Ovary (tissue), 3 donors: ENCODE data around the gene DCPS.

Experiments
- CTCF ChIP-seq, 3 donors: fragments of 450-650 bp in 2 of 3; fragments of 200-600 bp in 1 of 3; IDR thresholded peaks; one replicate each; pipeline versions ENCODE4 v1.5.1 to v1.8.0; 2016 to 2022; ENCODE audit warnings: antibody characterized with exemption in 3 of 3, mild to moderate bottlenecking in 1 of 3
- POLR2A ChIP-seq: fragments of 450-650 bp; IDR thresholded peaks from one replicate; pipeline ENCODE4 v1.6.1; 2017; ENCODE audit warnings: antibody characterized with exemption, mild to moderate bottlenecking, moderate library complexity
- donor health status: DM: no; HTN: no; CAD: no.

- TF ChIP-seq CTCF (IDR thresholded peaks at IDR 0.05) (no peak), POLR2A (no peak)
These were observed 34.6 kb downstream of the DCPS start for GRCh38 chr11:126338346-126339055.
